Epidermal melanocyte (primary cell): Measurements from ENCODE around the gene BAG2.

Experiments
- DNase-seq: peaks from one replicate; pipeline ENCODE4 v3.0.0; 2011; ENCODE audit warnings: low spot score; ENCODE audit not compliant: insufficient read length

BAG2 gene

GRCh38 chr6:57172136-57173055 lies at the start of gene BAG2:
TSS of gene BAG2 (plus strand) at chr6:57172326. CDS start at chr6:57172698, 372 bp downstream.
- DNase-seq, result peak; percentile 57

DNA sequence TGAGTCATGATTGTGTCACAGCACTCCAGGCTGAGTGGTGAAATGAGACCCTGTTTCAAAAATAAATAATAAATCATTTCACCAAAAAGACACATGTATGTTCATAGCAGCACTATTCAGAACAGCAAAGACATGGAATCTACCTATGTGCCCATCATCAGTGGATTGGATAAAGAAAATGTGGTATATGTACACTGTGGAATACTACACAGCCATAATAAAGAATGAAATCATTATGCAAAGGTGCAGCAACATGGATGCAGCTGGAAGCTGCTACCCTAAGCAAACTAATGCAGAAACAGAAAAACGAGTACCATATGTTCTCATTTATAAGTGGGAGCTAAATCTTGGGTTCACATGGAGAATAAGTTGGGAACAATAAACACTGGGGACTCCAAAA lies 49.0 kb upstream of the BAG2 start:
- no peak for DNase-seq

- no peak for DNase-seq
Observed at GRCh38 chr6:57127763-57128162, 44.4 kb upstream of the BAG2 start.

GRCh38 chr6:57130661-57131177 lies 41.4 kb upstream of the BAG2 start:
- no peak for DNase-seq

DNA sequence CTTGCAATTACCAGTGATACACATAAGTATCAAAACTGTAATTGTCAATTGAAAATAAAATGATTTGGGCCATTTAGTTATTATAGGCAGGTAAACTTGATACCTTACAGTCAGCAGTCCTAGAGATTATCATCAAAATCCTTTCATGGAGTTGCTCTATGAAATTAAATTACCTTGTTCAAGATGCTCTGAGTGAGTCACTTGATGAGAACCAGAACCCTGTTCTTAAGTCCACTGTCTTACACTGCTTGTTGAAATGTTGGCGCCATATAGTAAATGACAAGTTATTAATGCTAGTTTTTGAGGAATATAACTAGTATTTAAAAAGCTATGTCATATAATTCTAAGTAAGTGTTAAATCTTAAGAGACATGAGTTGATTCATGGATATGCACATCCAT lies 37.2 kb upstream of the BAG2 start:
- no peak for DNase-seq

- DNase-seq, result no peak
Observed at GRCh38 chr6:57135885-57136284, 36.2 kb upstream of the BAG2 start.

GRCh38 chr6:57137350-57137749 lies 34.8 kb upstream of the BAG2 start:
- no peak for DNase-seq

DNA sequence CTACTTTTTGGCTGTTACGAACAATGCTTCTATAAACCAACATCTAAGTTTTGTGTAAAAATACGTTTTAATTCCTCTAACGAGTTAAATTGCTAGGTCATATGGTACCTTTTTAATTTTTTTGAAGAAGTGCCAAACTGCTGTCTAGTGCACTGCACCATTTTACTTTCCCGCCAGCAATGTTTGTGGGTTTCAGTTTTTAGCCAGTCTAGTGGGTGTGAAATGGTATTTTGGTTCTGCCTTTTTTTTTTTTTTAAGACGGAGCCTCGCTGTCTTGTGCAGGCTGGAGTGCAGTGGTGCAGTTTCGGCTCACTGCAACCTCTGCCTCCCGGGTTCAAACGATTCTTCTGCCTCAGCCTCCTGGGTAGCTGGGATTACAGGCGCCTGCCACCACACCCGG lies 34.1 kb upstream of the BAG2 start:
- no peak for DNase-seq

DNA sequence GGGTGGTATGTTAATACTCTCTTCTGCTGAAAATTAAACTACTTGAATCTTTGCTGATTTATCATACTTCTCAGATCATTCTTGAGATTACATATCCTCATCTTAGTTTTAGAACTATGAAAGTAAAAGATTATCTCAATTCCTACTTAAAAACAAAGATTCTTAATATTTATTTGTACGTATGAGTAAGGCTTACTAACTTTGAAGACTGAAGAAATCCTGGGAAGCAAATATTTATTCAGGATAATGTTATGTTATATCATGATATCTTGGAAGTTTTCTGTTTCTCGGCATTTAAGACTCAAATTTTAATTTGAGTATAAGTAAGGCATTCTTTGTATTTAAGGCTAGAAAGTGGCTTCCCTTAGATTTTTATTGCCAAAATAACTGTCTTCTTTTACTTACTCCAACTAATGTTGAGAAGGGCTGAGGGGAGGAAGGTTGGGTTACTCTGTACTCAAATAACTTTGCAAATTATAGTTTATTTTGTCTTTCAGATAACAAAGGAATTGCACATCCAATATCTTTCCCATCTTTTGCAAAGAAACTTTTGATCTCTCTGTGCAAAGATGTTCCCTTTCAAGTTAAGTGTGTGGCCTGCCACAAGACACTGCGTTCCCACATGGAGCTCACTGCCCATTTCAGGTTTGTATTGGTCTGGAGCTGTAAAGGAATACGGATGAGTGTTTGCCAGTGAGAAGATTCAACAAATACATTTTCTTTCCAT lies 30.5 kb upstream of the BAG2 start:
- no peak for DNase-seq

GRCh38 chr6:57142178-57142525 lies 30.0 kb upstream of the BAG2 start:
- no peak for DNase-seq

GRCh38 chr6:57143690-57144089 lies 28.4 kb upstream of the BAG2 start:
- DNase-seq, result no peak

DNA sequence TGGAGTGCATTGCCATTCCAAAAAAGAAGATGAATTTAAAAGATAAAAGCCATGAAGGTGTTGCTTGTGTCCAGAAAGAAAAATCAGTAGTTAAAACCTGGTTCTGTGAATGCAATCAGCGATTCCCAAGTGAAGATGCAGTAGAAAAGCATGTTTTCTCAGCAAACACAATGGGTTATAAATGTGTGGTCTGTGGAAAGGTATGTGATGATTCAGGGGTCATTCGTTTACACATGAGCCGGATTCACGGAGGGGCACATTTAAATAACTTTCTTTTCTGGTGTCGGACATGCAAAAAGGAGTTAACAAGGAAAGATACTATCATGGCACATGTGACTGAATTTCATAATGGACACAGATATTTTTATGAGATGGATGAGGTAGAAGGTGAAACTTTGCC lies 24.7 kb upstream of the BAG2 start:
- DNase-seq, result no peak

DNA sequence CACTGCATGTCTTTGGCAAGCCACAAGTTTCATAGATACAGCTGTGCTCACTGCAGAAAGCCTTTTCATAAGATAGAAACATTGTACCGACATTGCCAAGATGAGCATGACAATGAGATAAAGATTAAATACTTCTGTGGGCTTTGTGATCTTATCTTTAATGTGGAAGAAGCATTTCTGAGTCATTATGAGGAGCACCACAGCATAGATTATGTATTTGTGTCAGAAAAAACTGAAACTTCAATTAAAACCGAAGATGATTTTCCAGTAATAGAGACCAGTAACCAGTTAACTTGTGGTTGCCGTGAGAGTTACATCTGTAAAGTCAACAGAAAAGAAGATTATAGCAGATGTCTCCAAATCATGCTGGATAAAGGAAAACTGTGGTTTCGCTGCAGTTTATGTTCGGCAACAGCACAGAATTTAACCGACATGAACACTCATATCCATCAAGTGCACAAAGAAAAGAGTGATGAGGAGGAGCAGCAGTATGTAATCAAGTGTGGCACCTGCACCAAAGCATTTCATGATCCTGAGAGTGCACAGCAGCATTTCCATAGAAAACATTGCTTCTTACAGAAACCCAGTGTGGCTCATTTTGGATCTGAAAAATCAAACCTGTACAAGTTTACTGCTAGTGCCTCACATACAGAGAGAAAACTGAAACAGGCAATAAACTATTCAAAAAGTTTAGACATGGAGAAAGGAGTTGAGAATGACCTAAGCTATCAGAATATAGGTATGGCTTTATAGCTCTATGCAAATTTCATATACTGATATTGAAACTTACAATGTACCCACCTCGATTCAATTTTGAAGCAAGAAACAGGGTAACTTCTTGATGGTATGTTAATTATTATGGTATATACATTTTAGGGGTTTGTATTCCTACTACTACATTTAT lies 23.9 kb upstream of the BAG2 start:
- DNase-seq, result no peak

- no peak for DNase-seq
Observed at GRCh38 chr6:57158658-57159057, 13.5 kb upstream of the BAG2 start.

DNA sequence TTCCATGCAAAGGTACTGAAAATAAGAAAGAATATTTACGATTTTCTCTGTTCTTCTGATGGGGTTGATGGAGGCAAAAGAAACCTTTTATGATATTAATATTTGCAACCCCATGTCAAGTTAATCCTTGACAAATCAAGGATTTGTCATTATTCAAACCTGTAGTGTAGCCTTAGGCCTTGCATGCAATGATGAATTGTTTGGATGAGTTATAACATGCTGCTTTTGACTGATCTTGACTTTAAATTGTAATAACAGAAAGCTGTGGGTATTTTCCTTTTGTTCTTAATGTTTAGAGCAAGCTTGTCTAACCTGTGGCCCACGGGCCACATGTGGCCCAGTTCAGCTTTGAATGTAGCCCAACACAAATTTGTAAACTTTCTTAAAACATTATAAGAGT lies 13.0 kb upstream of the BAG2 start:
- no peak for DNase-seq

DNA sequence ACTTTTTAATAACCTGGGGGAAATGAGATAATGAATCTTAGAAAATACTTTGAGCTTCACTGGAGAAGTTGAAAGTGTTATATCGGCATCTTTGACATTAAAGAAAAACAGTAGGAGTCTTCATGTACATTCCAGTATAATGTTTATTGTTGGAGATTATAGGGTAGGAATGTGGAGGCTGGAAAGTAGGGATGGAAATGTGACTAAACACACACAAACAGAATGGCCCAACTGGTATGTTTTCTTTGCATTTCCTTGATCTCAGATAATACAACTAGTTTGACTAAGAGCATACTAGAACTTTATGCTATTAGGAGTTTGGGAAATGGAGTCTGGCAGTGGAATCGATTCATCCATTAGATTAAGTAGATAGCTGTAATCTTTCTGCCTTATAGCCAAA lies 10.1 kb upstream of the BAG2 start:
- DNase-seq, result no peak

DNA sequence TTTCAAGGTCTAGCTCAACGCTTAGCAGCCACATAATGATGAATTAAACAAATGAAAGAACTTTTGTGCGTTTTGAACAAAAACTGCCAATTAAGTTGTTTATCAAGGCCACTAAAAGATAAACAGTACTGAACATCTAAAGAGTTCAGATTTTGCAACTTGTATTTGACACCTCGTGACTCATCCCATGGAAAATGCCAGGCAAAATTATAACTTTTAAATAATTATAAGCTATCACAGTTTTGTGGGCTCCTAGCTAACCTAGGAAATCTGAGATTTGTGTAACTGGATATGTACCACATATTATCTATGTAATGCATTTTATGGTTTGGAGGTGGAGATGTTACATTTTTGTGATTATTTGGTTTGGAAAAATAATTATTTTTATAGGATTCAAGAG lies 9.6 kb upstream of the BAG2 start:
- no peak for DNase-seq

DNA sequence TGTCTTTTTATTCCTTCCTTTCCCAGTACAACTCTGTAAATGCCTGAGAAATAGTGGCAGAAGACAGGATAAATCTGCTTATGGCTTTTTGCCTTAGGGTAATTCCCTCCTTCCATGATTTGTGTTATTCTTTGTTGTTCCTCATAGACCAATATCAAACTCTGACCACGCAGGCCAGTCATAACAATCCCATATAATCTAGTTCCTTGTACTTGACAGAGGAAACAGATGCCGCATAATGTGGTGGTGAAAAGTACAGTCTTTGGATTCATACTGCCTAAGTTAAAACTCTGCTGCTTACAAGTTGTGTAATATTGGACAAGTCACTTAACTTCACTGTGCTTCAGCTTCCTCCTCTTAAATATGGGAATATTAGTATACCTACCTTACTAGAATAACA lies 8.2 kb upstream of the BAG2 start:
- no peak for DNase-seq

DNA sequence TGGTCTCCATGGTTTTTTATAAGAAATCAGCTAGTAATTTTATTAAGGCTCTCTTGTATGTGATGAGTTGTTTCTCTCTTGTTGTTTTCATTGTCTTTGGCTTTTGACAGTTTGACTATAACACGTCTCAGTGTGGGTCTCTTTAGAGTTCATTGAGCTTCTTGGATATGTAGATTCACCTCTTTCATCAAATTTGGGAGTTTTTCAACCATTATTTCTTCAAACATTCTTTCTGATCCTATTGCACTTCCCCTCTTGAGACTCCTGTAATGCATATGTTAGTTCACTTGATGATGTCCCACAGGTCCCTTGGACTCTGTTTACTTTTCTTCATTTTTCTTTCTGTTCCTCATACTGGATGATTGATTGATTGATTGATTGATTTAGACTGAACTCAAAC lies 7.0 kb upstream of the BAG2 start:
- no peak for DNase-seq

- no peak for DNase-seq
Observed at GRCh38 chr6:57173056-57173885, 1.1 kb downstream of the BAG2 start.
